GM21526 (cell line): ENCODE measurements around the gene ZNF785.
"Not testable (repeated sequence)": the region's sequence is repeated elsewhere in the genome, so short reads cannot be mapped to it uniquely, and the experiment has no call there.

Source experiments
- ATAC-seq: cut with Tn5 transposase; IDR thresholded peaks from one replicate; pipeline ENCODE4 v1.9.1; 2021; ENCODE audit warnings: moderate library complexity; ENCODE audit not compliant: unreplicated experiment, low FRiP score

ZNF785 gene

DNA sequence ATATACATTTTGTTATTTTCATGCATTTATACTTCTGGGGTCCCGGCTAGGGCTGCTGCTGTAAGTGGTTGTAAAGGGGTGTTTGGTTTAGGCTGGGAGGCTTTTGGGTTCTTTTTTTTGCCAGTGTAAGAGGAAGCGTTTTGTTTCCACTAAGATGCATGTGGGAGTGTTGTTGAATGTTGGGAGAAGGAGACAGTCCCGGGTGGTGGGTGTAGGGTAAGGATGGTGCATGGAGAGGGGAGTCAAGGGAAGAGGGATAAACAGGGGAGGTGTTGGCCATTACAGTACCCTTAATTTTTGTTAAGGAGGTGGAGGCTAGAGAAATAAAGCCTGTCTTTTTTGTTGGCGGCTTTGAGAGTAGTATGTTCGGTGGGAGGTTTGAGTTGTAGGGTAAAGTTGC is 42.4 kb downstream of the ZNF785 start:
- no peak for ATAC-seq

DNA sequence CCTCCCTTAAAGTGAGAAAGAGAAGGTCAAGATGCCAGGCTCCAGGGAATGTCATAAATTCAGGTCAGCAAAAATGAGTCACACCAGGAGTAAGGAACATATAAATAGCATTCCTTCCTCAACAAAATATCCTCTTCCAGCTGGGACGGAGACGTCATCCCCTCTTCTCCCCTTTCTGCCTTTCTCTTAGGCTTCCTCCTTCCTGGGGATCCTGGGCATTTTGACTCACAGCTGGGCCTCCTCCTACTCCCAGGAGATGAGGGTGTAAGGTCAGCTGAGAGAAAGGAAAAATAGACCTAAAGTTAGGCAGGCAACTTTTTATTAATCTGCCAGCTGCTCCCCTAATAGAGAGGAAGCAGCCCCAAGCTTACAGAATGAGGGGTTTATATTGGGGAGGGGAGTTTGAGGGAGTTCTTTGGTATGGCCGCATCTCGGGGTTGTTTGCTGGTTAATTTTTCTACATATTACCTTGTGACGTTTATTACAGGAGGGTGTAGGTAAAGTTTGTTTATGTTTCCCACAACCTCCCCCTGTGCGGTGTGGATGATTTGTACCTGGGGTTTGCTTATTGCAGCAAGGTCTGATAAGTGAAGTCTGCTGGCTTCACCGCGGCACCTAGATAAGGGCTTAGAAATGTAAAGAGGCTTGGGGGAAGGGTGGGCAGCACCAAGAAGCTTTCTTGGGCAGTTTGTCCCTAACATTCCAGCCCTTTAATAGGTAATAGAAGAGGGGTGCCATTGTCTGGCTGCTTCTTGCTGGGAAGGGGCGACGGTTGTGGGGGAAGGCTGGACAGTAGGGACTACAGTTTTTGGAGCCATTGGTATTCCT is 43.8 kb downstream of the ZNF785 start:
- no peak for ATAC-seq

DNA sequence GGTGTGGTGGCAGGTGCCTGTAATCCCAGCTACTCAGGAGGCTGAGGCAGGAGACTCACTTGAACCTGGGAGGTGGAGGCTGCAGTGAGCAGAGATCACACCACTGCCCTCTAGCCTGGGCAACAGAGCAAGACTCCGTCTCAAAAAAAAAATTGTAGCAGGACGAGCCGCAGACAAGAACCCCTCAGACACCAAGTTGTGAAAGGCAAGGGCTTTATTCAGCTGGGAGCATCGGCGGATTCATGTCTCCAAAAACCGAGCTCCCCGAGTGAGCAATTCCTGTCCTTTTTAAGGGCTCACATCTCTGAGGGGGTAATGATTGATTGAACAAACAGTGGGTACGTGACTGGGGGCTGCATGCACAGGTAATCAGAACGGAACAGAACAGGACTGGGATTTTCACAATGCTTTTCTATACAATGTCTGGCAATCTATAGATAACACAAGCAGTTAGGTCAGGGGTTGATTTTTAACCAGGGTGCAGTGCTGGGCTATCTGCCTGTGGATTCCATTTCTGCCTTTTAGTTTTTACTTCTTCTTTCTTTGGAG is 44.5 kb downstream of the ZNF785 start:
- not testable (repeated sequence) for ATAC-seq

GRCh38 chr16:30539986-30540526 is 45.4 kb downstream of the ZNF785 start:
- ATAC-seq, result not testable (repeated sequence)

GRCh38 chr16:30539000-30539964 is 46.2 kb downstream of the ZNF785 start:
- no peak for ATAC-seq

DNA sequence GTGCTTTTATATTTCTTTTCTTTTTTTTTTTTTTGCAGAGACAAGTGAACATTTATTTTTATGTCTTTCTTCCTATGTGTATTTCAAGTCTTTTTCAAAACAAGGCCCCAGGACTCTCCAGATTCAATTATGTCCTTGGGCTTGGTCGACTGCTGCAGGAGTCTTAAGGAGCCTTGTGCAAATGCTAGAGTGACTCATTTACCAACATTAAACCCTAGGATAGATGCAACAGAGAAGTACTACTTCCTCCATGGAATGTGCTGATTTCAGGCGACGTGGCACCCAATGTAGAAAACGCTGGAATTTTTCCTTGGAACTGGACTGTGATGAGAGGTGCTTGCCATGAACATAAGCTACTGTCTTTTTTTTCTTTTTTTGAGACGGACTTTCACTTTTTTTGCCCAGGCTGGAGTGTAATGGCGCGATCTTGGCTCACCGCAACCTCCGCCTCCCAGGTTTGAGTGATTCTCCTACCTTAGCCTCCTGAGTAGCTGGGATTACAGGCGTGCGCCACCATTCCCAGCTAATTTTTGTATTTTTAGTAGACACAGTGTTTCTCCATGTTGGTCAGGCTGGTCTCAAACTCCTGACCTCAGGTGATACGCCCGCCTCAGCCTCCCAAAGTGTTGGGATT is 49.0 kb downstream of the ZNF785 start:
- ATAC-seq, result not testable (repeated sequence)

GRCh38 chr16:30535777-30536190 is 49.7 kb downstream of the ZNF785 start:
- peak; percentile 65 for ATAC-seq

- no peak for ATAC-seq
These were observed 50.3 kb downstream of the ZNF785 start for GRCh38 chr16:30535106-30535776.

GRCh38 chr16:30534368-30535105 is 51.0 kb downstream of the ZNF785 start, which contains the start of gene ZNF747:
ZNF747 (minus strand) TSS chr16:30534858; CDS start chr16:30534679, 179 bp downstream.
- no peak for ATAC-seq

DNA sequence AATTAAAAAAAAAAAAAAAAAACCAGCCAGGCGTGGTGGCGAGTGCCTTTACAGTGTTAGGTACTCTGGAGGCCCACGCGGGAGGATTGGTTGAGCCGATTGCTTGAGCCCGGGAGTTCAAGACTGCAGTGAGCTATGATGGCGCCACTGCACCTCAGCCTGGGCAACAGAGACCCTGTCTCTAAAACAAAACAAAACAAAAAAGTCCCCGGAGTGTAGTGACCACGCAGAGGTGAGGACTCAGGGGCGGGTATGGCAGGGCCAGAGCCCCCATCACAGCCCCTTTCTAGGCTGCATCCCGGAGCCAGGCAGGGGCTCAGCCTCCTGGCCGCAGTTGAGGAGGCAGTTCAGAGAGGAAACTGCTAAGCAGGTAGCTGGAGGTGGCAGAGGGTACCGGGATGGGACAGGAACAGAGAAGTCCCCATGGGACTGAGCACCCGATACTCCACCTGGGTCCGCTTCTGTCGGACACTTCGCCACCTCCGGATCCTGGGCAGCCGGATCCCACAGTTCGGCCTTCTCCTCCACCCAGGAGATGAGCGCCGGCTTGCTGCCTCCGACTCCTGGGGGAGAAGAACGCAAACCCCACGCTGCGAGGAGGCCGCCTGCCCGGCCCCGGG is 51.6 kb downstream of the ZNF785 start:
- ATAC-seq, result no peak

GRCh38 chr16:30533146-30533522 is 52.4 kb downstream of the ZNF785 start:
- no peak for ATAC-seq

- no peak for ATAC-seq
These were observed 53.0 kb downstream of the ZNF785 start for GRCh38 chr16:30532285-30533145.
